IPS-NIHi7 (cell line): Measurements from ENCODE around the gene RADIL.

Source experiments
- DNase-seq: peaks from one replicate; pipeline ENCODE4 v3.0.0; 2012; ENCODE audit warnings: mixed read lengths; ENCODE audit errors: extremely low spot score

Gene RADIL

DNA sequence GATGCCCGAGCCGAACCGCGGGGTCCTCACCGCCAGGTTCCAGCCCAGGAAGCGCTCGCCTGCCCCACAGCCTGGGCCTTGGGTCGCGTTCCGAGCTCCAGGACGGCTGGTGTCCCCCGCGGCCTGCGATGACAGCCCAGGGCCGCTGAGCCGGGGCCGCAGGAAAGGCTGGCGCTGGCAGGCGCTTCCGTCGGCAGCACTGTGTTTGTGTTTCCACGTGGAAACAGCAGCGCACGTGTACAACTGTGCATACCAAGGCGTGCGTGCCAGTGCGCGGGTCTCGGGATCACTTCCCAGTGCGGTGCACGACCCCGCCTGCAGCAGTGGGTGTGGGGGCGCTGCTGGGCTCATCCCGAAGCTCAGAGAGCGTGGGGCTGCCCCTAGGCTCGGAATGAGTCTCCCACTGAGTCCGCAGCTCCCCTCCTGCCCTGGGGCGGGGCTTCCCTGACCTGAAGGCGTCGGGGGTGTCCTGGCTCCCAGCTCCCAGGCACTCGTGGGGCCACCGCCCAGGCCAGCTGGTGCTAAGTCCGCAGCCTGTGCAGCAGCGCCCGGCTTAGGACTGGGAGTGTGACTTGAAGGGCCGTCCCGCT is 90.9 kb downstream of the RADIL start:
- no peak for DNase-seq

DNA sequence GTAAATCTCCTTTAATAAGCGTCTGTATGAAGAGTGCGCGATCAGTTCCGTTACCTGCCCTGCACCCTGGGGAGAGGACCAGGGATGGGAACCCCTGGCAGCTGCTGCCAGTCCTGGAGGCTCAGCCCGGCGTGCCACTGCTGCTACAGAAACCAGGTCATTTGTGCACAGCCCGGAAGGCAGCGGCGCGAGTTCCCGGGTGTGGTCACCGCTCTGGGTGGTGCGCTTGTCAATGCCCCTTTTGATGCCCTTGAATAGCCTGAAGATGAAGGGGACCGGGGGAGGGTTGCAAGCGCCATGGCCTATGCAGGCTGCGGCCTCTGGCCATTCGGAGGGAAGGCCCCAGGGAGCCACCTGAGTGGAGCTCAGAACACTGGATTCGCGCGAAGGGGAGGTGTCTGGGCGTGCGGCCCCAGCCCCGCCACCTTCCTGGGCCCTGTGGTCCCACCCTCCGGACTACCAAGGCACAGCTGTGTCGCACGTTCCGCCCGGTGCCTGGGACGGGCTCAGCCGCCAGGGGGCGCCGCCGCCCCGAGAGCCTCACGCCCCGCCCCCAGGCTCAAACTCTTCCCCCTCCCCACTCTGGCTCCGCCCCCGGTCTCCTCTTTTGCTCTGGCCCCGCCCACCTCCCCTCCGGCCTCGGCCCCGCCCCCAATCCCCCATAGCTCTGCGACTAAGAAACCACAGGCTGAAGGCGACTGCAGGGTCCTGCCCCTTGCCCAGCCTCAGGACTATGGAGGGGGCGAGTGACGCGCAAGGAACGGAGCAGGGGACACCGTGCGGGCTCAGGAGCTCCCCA is 91.6 kb downstream of the RADIL start:
- DNase-seq = peak; percentile 94

DNA sequence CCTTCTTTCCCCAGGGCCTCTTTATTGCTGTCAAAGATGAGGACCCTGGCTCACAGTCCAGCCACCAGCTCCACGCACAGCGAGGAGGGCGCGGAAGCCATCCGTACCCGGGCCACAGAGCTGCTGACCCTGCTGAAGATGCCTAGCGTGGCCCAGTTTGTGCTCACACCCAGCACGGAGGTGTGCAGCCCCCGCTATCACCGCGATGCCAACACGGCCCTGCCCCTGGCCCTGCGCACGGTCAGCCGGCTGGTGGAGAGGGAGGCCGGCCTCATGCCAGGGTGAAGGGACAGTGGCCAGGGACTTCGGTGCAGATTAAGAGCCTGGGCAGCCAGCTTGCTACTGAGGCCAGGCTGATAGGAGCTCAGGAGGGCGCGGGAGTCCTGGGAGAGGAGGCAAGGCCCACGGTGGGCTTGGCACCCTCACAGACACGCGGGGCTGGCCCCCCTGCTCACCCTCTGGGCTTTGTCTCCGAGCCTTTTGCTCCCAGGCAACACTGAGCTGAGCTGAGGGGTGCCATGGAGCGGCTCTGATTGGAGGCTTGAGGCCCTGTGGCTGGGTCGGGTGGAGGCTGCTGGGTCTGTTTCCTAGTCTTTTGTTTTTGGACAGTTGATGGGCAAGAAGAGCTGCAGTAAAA is 92.3 kb downstream of the RADIL start:
- no peak for DNase-seq

DNA sequence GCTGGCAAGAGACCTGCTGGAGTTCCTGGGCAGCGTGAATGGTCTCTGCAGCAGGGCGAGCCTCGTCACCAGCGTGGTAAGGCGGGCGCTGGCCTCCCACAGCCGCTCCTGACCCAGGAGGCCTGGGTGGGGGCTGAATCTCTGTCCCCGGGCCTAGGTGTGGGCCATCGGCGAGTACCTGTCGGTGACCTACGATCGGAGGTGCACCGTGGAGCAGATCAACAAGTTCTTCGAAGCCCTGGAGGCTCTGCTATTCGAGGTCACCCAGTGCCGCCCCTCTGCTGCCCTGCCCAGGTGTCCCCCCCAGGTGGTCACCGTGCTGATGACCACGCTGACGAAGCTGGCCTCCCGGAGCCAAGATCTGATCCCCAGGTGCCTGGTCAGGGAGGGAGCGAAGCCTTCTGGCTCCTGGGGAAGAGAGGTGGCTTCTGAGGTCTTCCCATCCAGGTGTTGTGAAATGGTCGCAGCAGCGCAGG is 93.0 kb downstream of the RADIL start:
- no peak for DNase-seq

DNA sequence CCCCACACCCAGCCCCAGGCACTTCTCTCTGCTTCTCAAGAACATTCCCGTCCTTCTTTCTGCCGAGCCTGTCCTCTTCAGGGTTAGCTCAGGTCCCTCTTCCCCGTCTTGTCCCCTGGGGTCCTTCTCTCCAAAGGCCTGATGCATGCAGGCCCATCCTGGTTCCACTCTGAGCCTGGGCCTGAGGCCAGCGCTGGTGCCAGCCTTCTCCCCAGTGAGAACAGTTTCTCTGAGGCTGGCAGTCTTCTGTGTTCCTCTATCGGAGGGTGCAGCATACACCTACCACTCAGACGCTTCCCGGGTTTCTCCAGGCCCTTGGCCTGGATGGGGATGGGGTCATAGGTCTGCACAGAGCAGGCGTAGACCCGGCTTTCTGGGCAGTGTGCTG is 93.4 kb downstream of the RADIL start:
- no peak for DNase-seq

DNA sequence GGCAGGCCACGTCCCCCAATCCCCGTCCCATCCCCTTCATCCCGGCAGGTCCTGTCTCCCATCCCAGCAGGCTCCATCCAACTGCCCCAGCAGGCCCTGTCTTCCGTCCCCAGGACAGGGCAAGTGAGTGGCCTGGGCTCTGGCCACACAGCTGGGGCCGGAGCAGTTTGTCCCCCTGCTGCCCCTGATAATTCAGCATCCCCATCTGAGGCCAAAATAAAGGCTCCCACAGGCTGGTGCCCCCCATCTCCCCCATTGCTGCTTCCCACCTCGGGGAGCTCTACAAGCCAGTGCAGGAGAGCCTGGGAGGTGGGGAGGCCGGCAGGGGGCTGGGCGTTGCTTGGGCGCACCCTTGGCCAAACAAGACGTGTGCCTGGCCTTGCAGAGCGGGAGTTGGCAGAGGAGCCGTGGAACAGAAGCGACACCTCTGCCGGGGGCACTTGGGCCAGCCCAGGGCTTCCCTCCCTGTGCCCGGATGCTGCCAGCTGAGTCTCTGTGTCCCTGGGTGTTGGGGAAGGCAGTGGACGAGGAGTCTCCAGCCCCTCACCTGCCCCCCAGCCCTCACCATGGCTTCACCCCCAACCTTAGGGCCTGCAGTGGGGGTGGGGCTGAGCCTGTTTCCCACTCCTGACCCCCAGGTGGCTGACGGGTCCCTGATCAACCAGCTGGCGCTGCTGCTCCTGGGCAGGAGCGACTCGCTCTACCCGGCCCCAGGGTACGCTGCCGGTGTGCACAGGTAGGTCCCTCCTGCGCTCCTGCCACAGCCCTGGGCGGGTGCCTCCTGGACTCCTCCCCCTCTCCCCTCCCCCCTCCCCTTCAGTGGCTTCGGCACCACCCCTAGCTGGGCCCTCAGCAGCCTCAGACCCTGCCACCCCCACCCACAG is 94.1 kb downstream of the RADIL start:
- no peak for DNase-seq

DNA sequence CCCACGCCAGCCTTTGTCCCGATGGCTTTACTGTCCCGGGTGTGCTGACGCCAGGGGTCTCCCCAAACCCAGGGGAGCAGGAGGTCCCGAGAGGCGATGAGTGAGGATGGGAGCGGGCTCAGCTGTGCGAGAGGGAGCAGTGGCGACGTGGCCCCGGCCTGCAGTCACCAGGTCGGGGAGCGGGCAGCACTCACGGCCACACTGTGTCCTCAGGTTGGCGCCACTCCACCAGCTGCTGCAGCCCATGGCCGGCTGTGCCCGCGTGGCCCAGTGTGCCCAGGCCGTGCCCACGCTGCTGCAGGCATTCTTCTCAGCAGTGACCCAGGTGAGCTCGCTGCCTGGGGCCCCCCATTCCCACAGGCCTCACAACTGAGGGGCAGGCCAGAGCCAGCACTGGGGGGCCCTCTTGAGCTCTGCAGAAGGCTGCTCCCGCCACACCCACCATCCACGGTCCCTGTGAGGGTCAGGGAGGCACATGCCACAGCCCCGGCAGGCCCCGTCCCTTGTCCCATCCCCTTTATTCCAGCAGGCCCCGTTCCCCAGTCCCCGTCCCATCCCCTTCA is 94.8 kb downstream of the RADIL start:
- no peak for DNase-seq

DNA sequence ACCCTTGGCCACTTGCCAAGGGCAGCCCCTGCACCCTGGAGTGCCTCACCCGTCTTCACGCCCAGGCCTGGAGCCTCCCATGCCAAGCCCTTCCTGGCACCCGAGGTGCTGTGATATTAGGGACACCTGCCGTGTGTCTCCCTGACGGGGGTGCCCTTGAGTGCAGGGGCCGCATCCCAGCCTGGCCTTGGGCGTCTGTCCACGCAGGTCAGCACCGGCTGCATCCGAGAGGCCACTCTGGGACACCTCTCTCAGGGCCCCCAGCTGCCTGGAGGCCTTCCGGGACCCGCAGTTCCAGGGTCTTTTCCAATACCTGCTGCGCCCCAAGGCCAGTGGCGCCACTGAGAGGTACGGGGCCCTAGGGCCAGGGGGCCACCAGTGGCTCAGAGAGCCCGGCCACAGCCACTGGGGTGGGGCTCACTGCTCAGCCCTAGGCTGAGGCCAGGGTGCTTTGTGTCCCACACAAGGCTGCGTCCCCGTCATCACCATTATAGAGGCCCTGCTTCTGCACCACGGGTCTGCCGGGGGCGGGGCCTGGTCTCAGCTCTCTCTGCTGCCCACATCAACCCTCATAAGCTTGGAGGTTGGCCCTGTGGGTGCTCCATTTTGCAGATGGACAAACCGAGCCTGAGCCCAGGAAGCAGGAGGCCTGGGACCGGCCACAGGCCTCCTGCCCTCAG is 95.4 kb downstream of the RADIL start:
- no peak for DNase-seq

DNA sequence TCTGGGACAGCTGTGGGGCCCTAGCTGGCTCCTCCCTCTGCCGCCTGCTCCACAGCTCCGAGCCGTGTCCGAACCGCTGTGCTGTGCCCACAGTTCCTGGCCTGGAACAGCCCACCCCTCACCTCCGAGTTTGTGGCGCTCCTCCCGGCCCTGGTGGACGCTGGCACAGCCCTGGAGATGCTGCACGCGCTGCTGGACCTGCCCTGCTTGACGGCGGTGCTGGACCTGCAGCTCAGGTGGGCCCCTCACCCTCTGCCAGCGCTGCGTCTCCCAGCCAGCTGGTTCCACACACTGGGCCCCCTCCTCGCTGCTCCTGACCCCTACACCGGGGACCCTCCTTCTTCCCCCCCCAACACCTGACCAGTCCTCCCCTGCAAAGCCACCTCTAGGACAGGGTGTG is 96.0 kb downstream of the RADIL start:
- DNase-seq = no peak

DNA sequence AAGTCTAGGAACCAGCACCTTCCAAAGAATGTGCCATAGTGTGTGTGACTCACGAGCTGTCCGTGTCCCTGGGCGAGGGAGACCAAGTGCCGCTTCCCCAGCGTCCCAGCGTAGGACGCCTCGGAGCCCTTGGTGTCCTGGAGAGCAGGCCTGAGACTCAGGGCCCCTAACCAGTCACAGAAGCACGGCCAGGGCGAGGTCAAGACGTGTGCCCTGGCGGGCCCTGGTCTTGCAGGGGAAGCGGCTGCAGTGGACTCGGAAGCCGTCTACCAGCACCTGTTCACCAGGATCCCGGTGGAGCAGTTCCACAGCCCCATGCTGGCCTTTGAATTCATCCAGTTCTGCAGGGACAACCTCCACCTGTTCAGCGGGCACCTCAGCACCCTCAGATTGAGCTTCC is 97.5 kb downstream of the RADIL start:
- no peak for DNase-seq

DNA sequence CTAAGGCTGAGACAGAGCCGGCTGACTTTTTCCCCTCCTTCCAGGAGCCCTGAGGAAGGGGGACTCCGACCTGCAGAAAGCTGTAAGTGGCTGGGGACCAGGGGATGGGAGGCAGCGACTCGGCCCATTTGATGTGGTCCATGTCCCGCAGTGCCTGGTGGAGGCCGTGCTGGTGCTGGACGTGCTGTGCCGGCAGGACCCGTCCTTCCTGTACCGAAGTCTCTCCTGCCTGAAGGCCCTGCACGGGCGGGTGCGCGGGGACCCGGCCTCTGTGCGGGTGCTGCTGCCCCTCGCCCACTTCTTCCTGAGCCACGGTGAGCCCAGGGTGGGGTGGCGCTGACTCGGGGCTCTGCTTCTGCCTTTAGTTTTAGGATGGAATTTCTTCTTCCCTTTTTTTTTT is 98.1 kb downstream of the RADIL start:
- no peak for DNase-seq

DNA sequence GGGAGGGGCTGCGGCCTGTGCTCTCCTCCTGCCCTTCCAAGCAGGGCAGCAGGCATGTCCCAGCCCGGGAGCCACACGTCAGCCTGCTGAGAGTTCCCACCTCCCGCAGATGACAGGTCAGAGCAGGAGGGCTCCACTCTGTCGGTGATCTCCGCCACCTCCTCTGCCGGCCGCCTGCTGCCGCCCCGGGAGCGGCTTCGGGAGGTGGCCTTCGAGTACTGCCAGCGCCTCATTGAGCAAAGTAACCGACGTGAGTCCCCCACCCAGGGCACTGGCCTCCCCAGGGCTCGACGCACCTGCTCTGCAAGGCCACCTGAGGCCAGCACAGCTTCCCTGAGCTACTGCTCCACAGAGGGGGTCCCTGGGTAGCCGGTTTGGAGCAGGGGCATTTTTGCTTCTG is 98.7 kb downstream of the RADIL start:
- no peak for DNase-seq

DNA sequence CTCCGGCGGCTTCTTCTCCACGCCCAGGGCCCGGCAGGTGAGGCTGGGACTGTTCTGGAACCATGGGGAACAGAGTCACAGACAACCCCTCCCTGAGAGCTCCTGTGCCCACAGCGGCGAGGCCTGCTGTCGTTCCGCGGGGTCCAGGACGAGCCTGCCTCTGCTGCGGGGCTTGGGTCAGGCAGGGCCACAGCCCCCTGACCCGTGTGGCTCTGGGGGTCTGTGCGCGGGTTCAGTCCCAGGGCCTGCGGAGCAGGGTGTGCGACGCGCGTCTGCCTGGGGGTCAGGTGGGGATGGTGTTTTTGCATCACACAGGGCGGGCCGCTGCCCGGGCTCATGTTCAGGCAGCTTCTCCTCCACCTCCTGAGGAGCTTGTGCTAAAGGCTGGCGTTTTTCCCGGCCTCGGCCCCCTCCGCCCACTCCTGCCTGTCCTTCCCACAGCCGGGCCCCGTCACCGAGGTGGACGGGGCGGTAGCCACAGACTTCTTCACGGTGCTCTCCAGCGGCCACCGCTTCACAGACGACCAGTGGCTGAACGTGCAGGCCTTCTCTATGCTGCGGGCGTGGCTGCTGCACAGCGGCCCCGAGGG is 99.7 kb downstream of the RADIL start:
- DNase-seq = no peak

DNA sequence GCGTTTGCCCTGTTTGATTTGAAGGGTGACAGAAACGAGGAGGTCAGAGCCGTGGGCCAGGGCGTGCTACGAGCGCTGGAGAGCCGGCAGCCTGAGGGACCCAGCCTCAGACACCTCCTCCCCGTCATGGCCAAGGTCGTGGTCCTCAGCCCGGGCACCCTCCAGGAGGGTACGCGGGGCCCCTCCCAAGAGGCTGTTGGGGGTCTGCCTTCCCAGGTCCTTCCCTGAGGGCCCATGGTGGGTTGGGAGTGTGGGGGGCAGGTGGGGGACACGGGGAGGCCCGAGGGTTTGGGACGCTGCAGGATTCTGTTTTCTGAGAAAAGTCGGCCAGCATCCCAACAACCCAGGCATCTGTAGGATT is 100.2 kb downstream of the RADIL start:
- DNase-seq = no peak

DNA sequence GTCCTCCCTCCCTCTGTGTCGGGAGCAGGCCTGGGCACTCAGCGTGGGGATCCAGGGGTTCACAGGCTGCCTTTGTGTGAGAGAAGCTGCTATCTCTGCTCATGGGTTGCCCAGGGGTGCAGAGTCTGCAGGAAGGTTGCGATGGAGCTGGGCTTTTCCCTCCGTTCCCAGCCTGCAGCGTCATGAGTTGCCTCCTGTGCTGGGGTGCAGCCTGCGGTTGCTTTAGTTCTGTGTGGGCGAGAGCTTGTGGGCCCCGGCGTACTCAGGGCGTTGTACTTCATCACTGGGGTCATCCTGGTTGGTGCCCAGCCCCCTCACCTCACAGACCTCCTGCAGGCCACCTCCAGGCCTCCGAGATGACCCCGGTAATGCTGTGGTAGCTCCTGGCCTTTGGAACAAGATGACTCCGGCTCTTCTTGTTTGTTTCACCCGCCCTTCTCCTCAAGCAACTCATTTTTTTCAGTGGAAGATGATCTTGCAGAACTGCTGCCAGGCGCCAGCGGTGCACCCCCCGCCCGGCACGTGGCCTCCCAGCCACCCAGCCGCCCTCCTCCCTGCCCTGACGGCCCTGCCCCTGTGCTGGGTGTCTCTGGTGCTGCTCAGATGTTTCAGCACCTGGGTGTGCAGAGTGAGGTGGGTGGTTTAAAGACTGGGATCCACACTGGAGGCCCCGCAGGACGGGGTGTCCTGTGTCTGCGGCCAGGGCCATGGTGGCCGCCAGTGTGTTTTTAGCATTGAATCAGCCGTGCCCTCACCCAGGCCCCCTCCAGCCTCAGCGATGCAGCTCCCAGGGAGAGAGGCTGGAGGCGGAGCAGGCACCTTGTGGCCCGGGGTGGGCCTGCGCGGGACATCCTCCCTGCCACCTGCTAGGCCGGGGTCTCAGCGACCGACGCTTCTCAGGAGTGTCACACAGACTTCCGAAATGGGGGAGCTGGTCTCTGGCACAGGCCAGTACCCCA is 100.9 kb downstream of the RADIL start:
- DNase-seq = no peak

DNA sequence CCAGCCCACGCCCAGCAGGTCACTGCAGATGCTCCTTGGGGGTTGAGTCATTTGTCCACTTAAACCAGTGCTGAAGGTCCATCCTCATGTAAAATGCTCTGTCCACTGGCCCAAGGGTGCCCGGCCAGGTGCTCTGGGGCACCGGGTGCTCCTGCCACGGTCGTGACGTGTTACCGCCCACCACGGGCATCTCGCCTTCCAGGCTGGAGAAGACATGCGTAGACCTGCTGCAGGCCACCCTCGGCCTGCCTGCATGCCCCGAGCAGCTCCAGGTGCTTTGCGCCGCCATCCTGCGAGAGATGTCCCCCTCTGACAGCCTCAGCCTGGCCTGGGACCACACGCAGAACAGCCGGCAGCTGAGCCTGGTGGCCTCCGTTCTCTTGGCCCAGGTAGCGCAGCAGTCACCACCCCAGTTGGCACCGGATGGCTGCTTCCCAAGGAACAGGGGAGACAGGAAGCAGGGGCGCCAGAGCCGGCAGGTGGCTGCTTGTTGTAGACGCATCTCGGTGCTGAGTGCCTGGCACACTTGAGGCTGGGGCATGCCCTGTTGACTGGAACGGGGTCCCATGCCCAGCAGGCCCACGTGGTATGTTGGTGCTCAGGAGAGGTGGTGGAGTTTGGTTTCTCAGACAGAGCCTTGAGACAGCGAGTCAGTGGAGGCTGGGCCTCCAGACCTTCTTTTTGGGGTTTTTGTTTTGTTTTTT is 102.0 kb downstream of the RADIL start:
- DNase-seq = no peak

DNA sequence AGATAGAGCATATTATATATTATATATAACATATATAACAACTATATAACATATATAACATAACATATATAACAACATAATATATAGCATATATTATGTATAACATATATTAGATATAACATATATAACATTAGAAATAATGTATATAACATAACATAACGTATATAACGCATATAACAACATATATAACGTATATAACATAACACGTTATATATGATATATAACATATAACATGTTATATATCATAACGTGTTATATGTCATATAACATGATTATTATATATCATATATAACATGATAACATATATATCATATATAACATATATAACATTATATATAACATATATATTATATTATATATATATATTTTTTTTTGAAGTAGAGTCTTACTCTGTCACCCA is 104.4 kb downstream of the RADIL start:
- DNase-seq = no peak

DNA sequence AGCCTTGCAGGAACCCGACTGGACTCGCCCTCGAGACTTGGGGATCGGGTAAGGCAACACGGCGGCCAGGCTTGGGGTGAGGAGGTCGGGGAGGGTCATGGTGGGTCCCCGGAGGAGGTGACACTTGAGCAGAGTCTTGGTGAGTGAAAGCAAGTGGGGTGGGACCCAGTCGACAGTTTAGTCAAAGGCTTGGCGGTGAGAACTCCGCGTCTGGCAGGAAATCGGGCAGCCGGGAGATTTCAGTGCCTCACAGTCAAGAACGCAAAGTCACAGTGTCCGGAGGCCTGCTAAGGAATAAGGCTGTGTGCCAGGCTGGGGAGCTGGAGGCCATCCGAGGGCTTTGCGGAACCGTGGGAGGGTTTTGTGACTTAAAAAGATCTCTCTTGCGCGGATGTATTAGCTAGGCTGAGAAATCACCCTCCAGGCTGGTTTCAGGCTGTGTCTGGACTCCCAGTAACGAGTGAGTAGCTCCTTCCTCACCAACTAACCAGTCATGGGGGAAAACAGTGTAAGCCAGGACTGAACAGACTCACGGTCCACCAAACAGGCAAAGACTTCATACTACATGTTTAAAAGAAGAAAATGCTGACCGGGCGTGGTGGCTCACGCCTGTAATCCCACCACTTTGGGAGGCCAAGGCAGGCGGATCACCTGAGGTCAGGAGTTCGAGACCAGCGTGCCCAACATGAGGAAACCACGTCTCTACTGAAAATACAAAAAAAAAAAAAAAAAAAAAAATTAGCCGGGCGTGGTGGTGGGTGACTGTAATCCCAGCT is 107.5 kb downstream of the RADIL start:
- DNase-seq = no peak
